D721Med (cell line): ENCODE measurements around the gene SGIP1.
"Not testable (repeated sequence)": the region's sequence is repeated elsewhere in the genome, so short reads cannot be mapped to it uniquely, and the experiment has no call there.

Experiments
- DNase-seq: peaks from one replicate; pipeline ENCODE4 v3.0.0; 2011; ENCODE audit warnings: low spot score; ENCODE audit not compliant: insufficient read length
- FAIRE-seq: peaks from 2 replicates; lab custom pipeline; 2011; peaks lifted over from hg19 to GRCh38; lab: Jason Lieb, UNC
- CTCF ChIP-seq: IDR thresholded peaks from 2 replicates; pipeline ENCODE4 v1.5.1; 2012; ENCODE audit warnings: mild to moderate bottlenecking, control low read depth; ENCODE audit not compliant: insufficient read depth; ENCODE audit errors: missing control alignments

SGIP1 gene

GRCh38 chr1:66729523-66729922, 195.6 kb downstream of the SGIP1 start:
- FAIRE-seq (no peak), DNase-seq (no peak)
- no peak for TF ChIP-seq CTCF

- no peak for TF ChIP-seq CTCF
- no peak for FAIRE-seq
- no peak for DNase-seq
Measured at GRCh38 chr1:66730462-66730861, 196.5 kb downstream of the SGIP1 start.

- no peak for TF ChIP-seq CTCF
- FAIRE-seq (no peak), DNase-seq (no peak)
Measured at GRCh38 chr1:66731170-66731865, 197.4 kb downstream of the SGIP1 start.

- DNase-seq (no peak), FAIRE-seq (no peak)
Measured at GRCh38 chr1:66732407-66733166, 198.6 kb downstream of the SGIP1 start.

GRCh38 chr1:66733348-66734017, 199.5 kb downstream of the SGIP1 start:
- FAIRE-seq = peak; percentile 21
- no peak for DNase-seq
- peak; percentile 33 for TF ChIP-seq CTCF

More at GRCh38 chr1:66732407-66733166, 198.6 kb downstream of the SGIP1 start:
- no peak for TF ChIP-seq CTCF

GRCh38 chr1:66734531-66734930, 200.6 kb downstream of the SGIP1 start:
- DNase-seq, FAIRE-seq: not testable (repeated sequence)

GRCh38 chr1:66737836-66738235, 203.9 kb downstream of the SGIP1 start:
- TF ChIP-seq CTCF = no peak
- FAIRE-seq = no peak
- DNase-seq = no peak
